ENCODE results near the gene TMEM62.

Gene TMEM62

GRCh38 chr15:43232289-43232874 is 99.0 kb downstream of the TMEM62 start:
- no peak for DNase-seq (ENCODE audit: low read depth in 2 of 2)

Data from stimulated activated CD4-positive, alpha-beta T cell treated with anti-CD3 and anti-CD28 coated beads, Interleukin-4, amount 100 ng/mL, for 48 hours (primary cell).